Lower leg skin (tissue), 3 donors: ENCODE measurements around the gene HSF5.

Source experiments
- CTCF ChIP-seq, 3 donors: fragments of 450-650 bp; IDR thresholded peaks; one replicate each; pipeline ENCODE4 v1.5.1; 2016; ENCODE audit warnings: antibody characterized with exemption in 3 of 3, mild to moderate bottlenecking in 3 of 3, moderate library complexity in 2 of 3
- POLR2A ChIP-seq, 2 donors: fragments of 450-650 bp; IDR thresholded peaks; one replicate each; pipeline ENCODE4 v1.6.1; 2016 to 2017; ENCODE audit warnings: antibody characterized with exemption in 2 of 2, mild to moderate bottlenecking in 1 of 2, moderate library complexity in 1 of 2

GRCh38 chr17:58409432-58409831 is 78.8 kb downstream of the HSF5 start:
- TF ChIP-seq CTCF (IDR thresholded peaks at IDR 0.05) = no peak
- TF ChIP-seq POLR2A (IDR thresholded peaks at IDR 0.05) = no peak
